ENCODE data around the gene FAM98C.

GRCh38 chr19:38413416-38413815 lies 10.5 kb downstream of the FAM98C start:
- no peak for TF ChIP-seq ZNF318 (CRISPR knock-in tag; IDR thresholded peaks at IDR 0.05)
- no peak for TF ChIP-seq ATF6 (CRISPR knock-in tag; conservative IDR thresholded peaks at IDR 0.05)
- no peak for TF ChIP-seq ZNF792 (CRISPR knock-in tag; IDR thresholded peaks at IDR 0.05)
- no peak for TF ChIP-seq ZNF800 (CRISPR knock-in tag; IDR thresholded peaks at IDR 0.05)
